ENCODE measurements around the gene RPS6KC1. TPM values are rescaled to one million over a fixed set of nuclear protein-coding genes. Genes with fewer than 3 reads are reported as not detected.
A peak's percentile ranks its signal among the peaks of the same experiment; 100 is the strongest.

Gene RPS6KC1
- polyA plus RNA-seq, 1 donor (not counting 4 experiments of a cell fraction or from before 2014, with no cell fraction given), result 13.0 TPM

- H3K79me2 ChIP-seq (ENCODE audit: control insufficient read depth, insufficient read depth, low read length), result peaks cover 29% of the 10 kb centered on the region
- no peak overlapping the region for H3K4me2 ChIP-seq (ENCODE audit: control insufficient read depth, extremely low read depth, insufficient read depth, low read depth, low read length)
- no peaks in the 10 kb centered on the region for H3K4me1 ChIP-seq (ENCODE audit: control insufficient read depth, extremely low read depth, insufficient read depth, low read length)
- no peak overlapping the region for H3K9ac ChIP-seq (ENCODE audit: control insufficient read depth, extremely low read depth, insufficient read depth, low read length)
- DNase-seq (ENCODE audit: low read depth, low spot score) (no peak), FAIRE-seq (no peak)
- no peak overlapping the region for H3K27ac ChIP-seq (ENCODE audit: control insufficient read depth, insufficient read depth, low read length)
- no peaks in the 10 kb centered on the region for H4K20me1 ChIP-seq (ENCODE audit: control insufficient read depth, extremely low read depth, insufficient read depth, low read length)
- no peaks in the 10 kb centered on the region for H3K9me1 ChIP-seq (ENCODE audit: control insufficient read depth, extremely low read depth, insufficient read depth, low read length)
- H3K9me3 ChIP-seq (ENCODE audit: control insufficient read depth, low read depth, low read length), result no peaks in the 10 kb centered on the region
- no peak overlapping the region for H2AFZ ChIP-seq (ENCODE audit: control insufficient read depth, low read length)
- no peaks in the 10 kb centered on the region for H3K27me3 ChIP-seq (ENCODE audit: control insufficient read depth, extremely low read depth, insufficient read depth, low read length)
- no peak overlapping the region for H3K4me3 ChIP-seq (ENCODE audit: control insufficient read depth in 2 of 3, extremely low read depth in 1 of 3, insufficient read depth in 2 of 3, low read depth in 1 of 3, low read length in 3 of 3)
- TF ChIP-seq EZH2 (IDR thresholded peaks at IDR 0.05; ENCODE audit: low read length), result no peak
- TF ChIP-seq, protein P1, sequence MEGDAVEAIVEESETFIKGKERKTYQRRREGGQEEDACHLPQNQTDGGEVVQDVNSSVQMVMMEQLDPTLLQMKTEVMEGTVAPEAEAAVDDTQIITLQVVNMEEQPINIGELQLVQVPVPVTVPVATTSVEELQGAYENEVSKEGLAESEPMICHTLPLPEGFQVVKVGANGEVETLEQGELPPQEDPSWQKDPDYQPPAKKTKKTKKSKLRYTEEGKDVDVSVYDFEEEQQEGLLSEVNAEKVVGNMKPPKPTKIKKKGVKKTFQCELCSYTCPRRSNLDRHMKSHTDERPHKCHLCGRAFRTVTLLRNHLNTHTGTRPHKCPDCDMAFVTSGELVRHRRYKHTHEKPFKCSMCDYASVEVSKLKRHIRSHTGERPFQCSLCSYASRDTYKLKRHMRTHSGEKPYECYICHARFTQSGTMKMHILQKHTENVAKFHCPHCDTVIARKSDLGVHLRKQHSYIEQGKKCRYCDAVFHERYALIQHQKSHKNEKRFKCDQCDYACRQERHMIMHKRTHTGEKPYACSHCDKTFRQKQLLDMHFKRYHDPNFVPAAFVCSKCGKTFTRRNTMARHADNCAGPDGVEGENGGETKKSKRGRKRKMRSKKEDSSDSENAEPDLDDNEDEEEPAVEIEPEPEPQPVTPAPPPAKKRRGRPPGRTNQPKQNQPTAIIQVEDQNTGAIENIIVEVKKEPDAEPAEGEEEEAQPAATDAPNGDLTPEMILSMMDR (optimal IDR thresholded peaks at IDR 0.05 in 1 of 3, IDR thresholded peaks at IDR 0.05 in 1 of 3, conservative IDR thresholded peaks at IDR 0.05 in 1 of 3; ENCODE audit: extremely low read depth in 1 of 3, insufficient read depth in 2 of 3, low read length in 3 of 3), result no peak
- no peaks in the 10 kb centered on the region for H3K36me3 ChIP-seq (ENCODE audit: control insufficient read depth in 2 of 2, extremely low read depth in 1 of 2, insufficient read depth in 2 of 2, low read length in 2 of 2)
- dilution Hi-C loops (cut with MboI; ENCODE audit: extremely low pct_ligation_motif_present, low sequenced_read_pairs), result no loop called here
These were observed 9.8 kb downstream of the RPS6KC1 start for GRCh38 chr1:213060836-213061235.

DNA sequence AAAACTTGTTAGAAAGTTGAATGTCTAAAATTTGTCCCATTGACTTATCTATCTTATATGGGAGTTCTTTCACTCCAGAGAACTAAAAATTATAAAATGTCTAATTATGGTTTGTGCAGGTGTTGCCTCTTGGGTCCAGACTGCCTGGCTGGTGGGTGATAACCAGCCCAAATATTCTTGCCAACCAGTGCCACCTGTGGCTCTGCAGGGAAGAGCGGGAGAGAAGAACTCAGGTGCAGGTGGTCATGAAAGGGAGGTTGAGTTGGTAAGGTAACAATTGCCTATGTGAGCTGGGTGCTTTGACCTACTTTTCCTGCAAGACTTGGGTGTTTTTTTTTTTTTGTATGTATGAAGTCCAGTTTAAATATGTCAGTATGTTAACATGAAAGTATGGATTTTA lies 10.2 kb downstream of the RPS6KC1 start:
- no peak for TF ChIP-seq EZH2 (IDR thresholded peaks at IDR 0.05; ENCODE audit: low read length)
- TF ChIP-seq, protein P1 (optimal IDR thresholded peaks at IDR 0.05 in 1 of 3, IDR thresholded peaks at IDR 0.05 in 1 of 3, conservative IDR thresholded peaks at IDR 0.05 in 1 of 3; ENCODE audit: extremely low read depth in 1 of 3, insufficient read depth in 2 of 3, low read length in 3 of 3), result peak in 2 of 3 experiments; percentile 11 to 29
- Histone ChIP-seq H3K9me1 (ENCODE audit: control insufficient read depth, extremely low read depth, insufficient read depth, low read length) (no peaks in the 10 kb centered on the region), H3K4me1 (ENCODE audit: control insufficient read depth, extremely low read depth, insufficient read depth, low read length) (no peaks in the 10 kb centered on the region), H3K9ac (ENCODE audit: control insufficient read depth, extremely low read depth, insufficient read depth, low read length) (no peak overlapping the region), H3K27me3 (ENCODE audit: control insufficient read depth, extremely low read depth, insufficient read depth, low read length) (no peaks in the 10 kb centered on the region), H4K20me1 (ENCODE audit: control insufficient read depth, extremely low read depth, insufficient read depth, low read length) (no peaks in the 10 kb centered on the region), H3K79me2 (ENCODE audit: control insufficient read depth, insufficient read depth, low read length) (peaks cover 25% of the 10 kb centered on the region), H2AFZ (ENCODE audit: control insufficient read depth, low read length) (no peak overlapping the region), H3K4me2 (ENCODE audit: control insufficient read depth, extremely low read depth, insufficient read depth, low read depth, low read length) (no peak overlapping the region), H3K4me3 (ENCODE audit: control insufficient read depth in 2 of 3, extremely low read depth in 1 of 3, insufficient read depth in 2 of 3, low read depth in 1 of 3, low read length in 3 of 3) (no peak overlapping the region), H3K9me3 (ENCODE audit: control insufficient read depth, low read depth, low read length) (no peaks in the 10 kb centered on the region), H3K36me3 (ENCODE audit: control insufficient read depth in 2 of 2, extremely low read depth in 1 of 2, insufficient read depth in 2 of 2, low read length in 2 of 2) (no peaks in the 10 kb centered on the region), H3K27ac (ENCODE audit: control insufficient read depth, insufficient read depth, low read length) (no peak overlapping the region)
- FAIRE-seq, result no peak
- dilution Hi-C loops (cut with MboI; ENCODE audit: extremely low pct_ligation_motif_present, low sequenced_read_pairs), result no loop called here
- DNase-seq (ENCODE audit: low read depth, low spot score), result no peak

Data from keratinocyte (primary cell).